SU-DHL-6 (cell line): ENCODE results near the gene SLC25A23.

Experiments
- H2AFZ ChIP-seq: fragments of 200-600 bp; sonication (generic); 2 replicates; pipeline ENCODE4 v1.6.1; 2014; ENCODE audit warnings: low read depth, mild to moderate bottlenecking, moderate library complexity, mixed read lengths, antibody characterized with exemption, low read length; ENCODE audit not compliant: severe bottlenecking
- H3F3A ChIP-seq: fragments of 200-600 bp; shearing (Covaris generic); 2 replicates; pipeline ENCODE4 v1.6.0; 2016; ENCODE audit warnings: antibody characterized with exemption, mild to moderate bottlenecking; ENCODE audit not compliant: insufficient read depth
- H3K27ac ChIP-seq: fragments of 200-600 bp; sonication (generic); 2 replicates; pipeline ENCODE4 v1.5.1; 2016; ENCODE audit warnings: low read depth, mild to moderate bottlenecking, low read length, moderate library complexity, mixed read lengths
- H3K27me3 ChIP-seq: fragments of 200-600 bp; sonication (generic), shearing (Covaris generic); 2 replicates; pipeline ENCODE4 v1.6.0; 2014; ENCODE audit warnings: mild to moderate bottlenecking, low read length
- H3K36me3 ChIP-seq: fragments of 200-600 bp; sonication (generic); 2 replicates; pipeline ENCODE4 v1.6.1; 2014; ENCODE audit warnings: mild to moderate bottlenecking, low read length, mixed read lengths
- H3K4me2 ChIP-seq: fragments of 300-600, 200-600 bp; shearing (Covaris generic), sonication (generic); 2 replicates; pipeline ENCODE4 v1.6.0; 2014; ENCODE audit warnings: low read length, low read depth, mild to moderate bottlenecking; ENCODE audit not compliant: poor library complexity, severe bottlenecking
- H3K4me3 ChIP-seq: fragments of 200-600 bp; sonication (generic); 2 replicates; pipeline ENCODE4 v1.5.1; 2014; ENCODE audit warnings: antibody characterized with exemption, low read length, mild to moderate bottlenecking, mixed read lengths; ENCODE audit not compliant: insufficient read depth, poor library complexity, severe bottlenecking
- H3K79me2 ChIP-seq: fragments of 200-600 bp; sonication (generic); 2 replicates; pipeline ENCODE4 v1.6.1; 2014; ENCODE audit warnings: mild to moderate bottlenecking, low read length, moderate library complexity; ENCODE audit not compliant: insufficient read depth
- H3K9ac ChIP-seq: fragments of 200-600 bp; sonication (generic); 2 replicates; pipeline ENCODE4 v1.7.0; 2014; ENCODE audit warnings: mild to moderate bottlenecking, low read length
- H3K9me2 ChIP-seq: fragments of 200-600 bp; sonication (generic); replicated peaks from 2 replicates; pipeline ENCODE4 v1.6.1; 2014; ENCODE audit warnings: low read length; ENCODE audit not compliant: insufficient read depth
- H3K9me3 ChIP-seq: fragments of 200-600 bp; sonication (generic); 2 replicates; pipeline ENCODE4 v1.6.1; 2014; ENCODE audit warnings: low read length, mixed read lengths; ENCODE audit not compliant: insufficient read depth
- H4K20me1 ChIP-seq: fragments of 200-600 bp; sonication (generic); 2 replicates; pipeline ENCODE4 v1.6.1; 2014; ENCODE audit warnings: low read depth, mild to moderate bottlenecking, antibody characterized with exemption, low read length, moderate library complexity, mixed read lengths
- CTCF ChIP-seq: fragments of 200-600 bp; sonication (generic); IDR thresholded peaks from one replicate; pipeline ENCODE4 v1.5.1; 2017; ENCODE audit warnings: antibody characterized with exemption, mild to moderate bottlenecking, low read length, moderate library complexity; ENCODE audit not compliant: insufficient read depth, poor library complexity, severe bottlenecking
- EZH2phosphoT487 ChIP-seq: fragments of 200-600 bp; sonication (generic), shearing (Covaris generic); conservative IDR thresholded peaks from 2 replicates; pipeline ENCODE4 v1.6.1; 2018; ENCODE audit warnings: mild to moderate bottlenecking, antibody characterized with exemption, low read length, moderate library complexity, mixed read lengths

The SLC25A23 gene

GRCh38 chr19:6471076-6471475 is 11.5 kb upstream of the SLC25A23 start:
- no peaks in the 10 kb centered on the region for H3K36me3 ChIP-seq
- no peaks in the 10 kb centered on the region for H4K20me1 ChIP-seq
- TF ChIP-seq CTCF, result no peak
- TF ChIP-seq EZH2phosphoT487, result no peak
- no peaks in the 10 kb centered on the region for H3K9me2 ChIP-seq
- H3K27ac ChIP-seq, result no peak overlapping the region
- no peak overlapping the region for H2AFZ ChIP-seq
- H3K79me2 ChIP-seq, result no peaks in the 10 kb centered on the region
- H3K9me3 ChIP-seq, result no peaks in the 10 kb centered on the region
- H3K4me2 ChIP-seq, result no peak overlapping the region
- no peaks in the 10 kb centered on the region for H3F3A ChIP-seq
- H3K27me3 ChIP-seq, result no peaks in the 10 kb centered on the region
- no peak overlapping the region for H3K9ac ChIP-seq
- H3K4me3 ChIP-seq, result no peak overlapping the region

GRCh38 chr19:6470173-6470572 is 10.6 kb upstream of the SLC25A23 start:
- Histone ChIP-seq H3K79me2 (no peaks in the 10 kb centered on the region), H3K9ac (no peak overlapping the region), H3K27me3 (no peaks in the 10 kb centered on the region), H3F3A (no peaks in the 10 kb centered on the region), H4K20me1 (no peaks in the 10 kb centered on the region), H3K36me3 (no peaks in the 10 kb centered on the region), H3K9me2 (no peaks in the 10 kb centered on the region), H3K9me3 (no peaks in the 10 kb centered on the region), H3K27ac (no peak overlapping the region), H2AFZ (no peak overlapping the region), H3K4me2 (no peak overlapping the region), H3K4me3 (no peak overlapping the region)
- TF ChIP-seq EZH2phosphoT487 (no peak), CTCF (no peak)

GRCh38 chr19:6467384-6467783 is 7.8 kb upstream of the SLC25A23 start:
- no peaks in the 10 kb centered on the region for H3K9me3 ChIP-seq
- TF ChIP-seq CTCF, result no peak
- no peak for TF ChIP-seq EZH2phosphoT487
- no peak overlapping the region for H2AFZ ChIP-seq
- no peaks in the 10 kb centered on the region for H3F3A ChIP-seq
- H3K9me2 ChIP-seq, result no peaks in the 10 kb centered on the region
- no peaks in the 10 kb centered on the region for H3K79me2 ChIP-seq
- no peak overlapping the region for H3K9ac ChIP-seq
- no peak overlapping the region for H3K4me3 ChIP-seq
- no peak overlapping the region for H3K4me2 ChIP-seq
- H3K27ac ChIP-seq, result no peak overlapping the region
- no peaks in the 10 kb centered on the region for H4K20me1 ChIP-seq
- H3K27me3 ChIP-seq, result no peaks in the 10 kb centered on the region
- no peaks in the 10 kb centered on the region for H3K36me3 ChIP-seq
